A549 (cell line): ENCODE results near the gene CYP2S1. TPM values are rescaled to one million over a fixed set of nuclear protein-coding genes. Genes with fewer than 3 reads are reported as not detected.

Experiments used
- ATAC-seq, 2 experiments: fragments of 200-7000 bp in 1 of 2; fragments of >200 bp in 1 of 2; cut with Nextera tagmentation in 1 of 2; cut with Tn5 transposase in 1 of 2; 3 replicates each; pipeline versions ENCODE4 v1.8.0 to v1.9.1; 2018 to 2020; ENCODE audit warnings: mild to moderate bottlenecking in 1 of 2, moderate library complexity in 1 of 2
- CTCF ChIA-PET: fragments of 300-600 bp; sonication (Branson Sonifier 250); formaldehyde crosslinking; extraction: SDS; loops from one replicate; lab custom pipeline; 2021; ENCODE audit warnings: antibody characterized with exemption, inconsistent platforms; lab: Yijun Ruan, JAX
- POLR2A ChIA-PET: fragments of 350-600 bp; formaldehyde crosslinking; extraction: SDS; loops from one replicate; lab custom pipeline; 2021; ENCODE audit warnings: antibody characterized with exemption, inconsistent platforms; lab: Yijun Ruan, JAX
- DNase-seq, 2 experiments: peaks; one replicate each; pipeline versions ENCODE4 v3.0.0 to v3.0.0-alpha.2; 2011 to 2016; ENCODE audit warnings: low read depth in 1 of 2, low spot score in 1 of 2
- FAIRE-seq: peaks from 2 replicates; lab custom pipeline; 2011; peaks lifted over from hg19 to GRCh38; lab: Jason Lieb, UNC
- H3K27ac ChIP-seq, 2 experiments: fragments of >200 bp; sonication (Bioruptor Twin); formaldehyde crosslinking; 3 replicates each; pipeline ENCODE4 v1.5.1; 2016 to 2017
- H3K4me1 ChIP-seq: fragments of >200 bp; sonication (Bioruptor Twin); formaldehyde crosslinking; 3 replicates; pipeline ENCODE4 v1.6.1; 2016
- H3K4me2 ChIP-seq: fragments of >200 bp; sonication (Bioruptor Twin); formaldehyde crosslinking; 3 replicates; pipeline ENCODE4 v1.6.1; 2016
- H3K4me3 ChIP-seq: fragments of >200 bp; sonication (Bioruptor Twin); formaldehyde crosslinking; 3 replicates; pipeline ENCODE4 v1.5.1; 2016
- H3K9me3 ChIP-seq: fragments of >200 bp; sonication (Bioruptor Twin); formaldehyde crosslinking; 3 replicates; pipeline ENCODE4 v1.6.1; 2016
- CBX2 ChIP-seq: fragments of 200-600 bp; sonication (generic); IDR thresholded peaks from 2 replicates; pipeline ENCODE4 v1.6.1; 2016; ENCODE audit warnings: low read depth, mild to moderate bottlenecking, borderline replicate concordance
- CEBPB ChIP-seq, 2 experiments: fragments of >200 bp in 1 of 2; sonication (Bioruptor Twin) in 1 of 2; formaldehyde crosslinking in 1 of 2; IDR thresholded peaks; 2 replicates each; pipeline ENCODE4 v1.6.1; 2012 to 2016
- CHD2 ChIP-seq: fragments of 150-350 bp; IDR thresholded peaks from 2 replicates; pipeline ENCODE4 v1.6.1; 2014; ENCODE audit warnings: low read length; ENCODE audit not compliant: partially characterized antibody
- HEYL ChIP-seq: fragments of 250-450 bp; sonication (Bioruptor Pico); IDR thresholded peaks from 2 replicates; pipeline ENCODE4 v1.8.0; 2021; ENCODE audit warnings: mild to moderate bottlenecking, moderate library complexity
- HOXA7 ChIP-seq: fragments of 250-450 bp; sonication (Bioruptor Pico); IDR thresholded peaks from 2 replicates; pipeline ENCODE4 v1.5.0; 2020; ENCODE audit warnings: mild to moderate bottlenecking, moderate library complexity
- KDM1A ChIP-seq: fragments of 200-600 bp; sonication (generic); IDR thresholded peaks from 2 replicates; pipeline ENCODE4 v1.6.1; 2016; ENCODE audit warnings: low read depth, mild to moderate bottlenecking
- MAFK ChIP-seq: fragments of 450-650 bp; IDR thresholded peaks from 2 replicates; pipeline ENCODE4 v1.6.1; 2014; ENCODE audit not compliant: partially characterized antibody
- NR3C1 ChIP-seq: fragments of >200 bp; sonication (Bioruptor Twin); formaldehyde crosslinking; IDR thresholded peaks from 3 replicates; pipeline ENCODE4 v1.6.1; 2017
- PHF8 ChIP-seq: fragments of 200-600 bp; sonication (generic); IDR thresholded peaks from 2 replicates; pipeline ENCODE4 v1.6.1; 2016; ENCODE audit warnings: low read depth, mild to moderate bottlenecking, antibody characterized with exemption, moderate library complexity, borderline replicate concordance
- POLR2A ChIP-seq: IDR thresholded peaks from 2 replicates; pipeline ENCODE4 v1.6.1; 2012; ENCODE audit warnings: mild to moderate bottlenecking, low read length
- RAD21 ChIP-seq, 2 experiments: fragments of >200 bp in 1 of 2; sonication (Bioruptor Twin) in 1 of 2; formaldehyde crosslinking in 1 of 2; IDR thresholded peaks in 1 of 2; conservative IDR thresholded peaks in 1 of 2; 2 replicates in 1 of 2; 3 replicates in 1 of 2; pipeline ENCODE4 v1.6.1; 2012 to 2018; ENCODE audit warnings: inconsistent platforms in 1 of 2
- RFX5 ChIP-seq: fragments of 450-650 bp; IDR thresholded peaks from 2 replicates; pipeline ENCODE4 v1.7.1; 2014; ENCODE audit warnings: antibody characterized with exemption, mild to moderate bottlenecking, moderate library complexity
- SMC3 ChIP-seq: fragments of >200 bp; sonication (Bioruptor Twin); formaldehyde crosslinking; IDR thresholded peaks from 3 replicates; pipeline ENCODE4 v1.6.1; 2018; ENCODE audit warnings: inconsistent platforms
- TP53 ChIP-seq: fragments of 250-450 bp; sonication (Bioruptor Pico); IDR thresholded peaks from 2 replicates; pipeline ENCODE4 v1.5.0; 2021; ENCODE audit warnings: mild to moderate bottlenecking, moderate library complexity
- ZNF302 ChIP-seq: fragments of 250-450 bp; sonication (Bioruptor Pico); IDR thresholded peaks from 2 replicates; pipeline ENCODE4 v1.9.0; 2021; ENCODE audit warnings: inconsistent platforms, mild to moderate bottlenecking, moderate library complexity
- WGBS: methylation state at CpG from one replicate; pipeline ENCODE4 v1.1.6; 2017; ENCODE audit errors: missing lambda C conversion rate; 5-methylcytosine and 5-hydroxymethylcytosine counted together
- polyA plus RNA-seq, 4 experiments: library from polyadenylated mRNA; depleted of rRNA in 3 of 4; stranded (reverse); fragments of >200 nt; fragmentation: RNase III in 1 of 4; extraction: RNeasy Plus Mini Kit Qiagen cat#74134 plus additional on column Dnase treatment in 1 of 4; gene quantifications; 2 replicates in 3 of 4; 3 replicates in 1 of 4; pipeline ENCODE4 v1.2.3, GENCODE V29; 2011 to 2017
- TF ChIP-seq, protein P1 (sequence below): IDR thresholded peaks from 2 replicates; pipeline ENCODE4 v1.6.1; 2012; ENCODE audit warnings: low read depth, borderline replicate concordance
- TF ChIP-seq, protein P2 (sequence below): fragments of 250-450 bp; sonication (Bioruptor Pico); IDR thresholded peaks from 2 replicates; pipeline ENCODE4 v1.5.0; 2020; ENCODE audit warnings: low read depth, mild to moderate bottlenecking, moderate library complexity
- TF ChIP-seq, protein P3 (sequence below): IDR thresholded peaks from 2 replicates; pipeline ENCODE4 v1.6.1; 2012
- TF ChIP-seq, protein P4 (sequence below): fragments of 200-600 bp; sonication (generic); IDR thresholded peaks from 2 replicates; pipeline ENCODE4 v1.6.1; 2016; ENCODE audit warnings: antibody characterized with exemption, mild to moderate bottlenecking, moderate library complexity

CYP2S1 gene
- polyA plus RNA-seq, 2 of the 4 experiments (the other 2 are of a cell fraction): 8.6 to 28.1 TPM

DNA sequence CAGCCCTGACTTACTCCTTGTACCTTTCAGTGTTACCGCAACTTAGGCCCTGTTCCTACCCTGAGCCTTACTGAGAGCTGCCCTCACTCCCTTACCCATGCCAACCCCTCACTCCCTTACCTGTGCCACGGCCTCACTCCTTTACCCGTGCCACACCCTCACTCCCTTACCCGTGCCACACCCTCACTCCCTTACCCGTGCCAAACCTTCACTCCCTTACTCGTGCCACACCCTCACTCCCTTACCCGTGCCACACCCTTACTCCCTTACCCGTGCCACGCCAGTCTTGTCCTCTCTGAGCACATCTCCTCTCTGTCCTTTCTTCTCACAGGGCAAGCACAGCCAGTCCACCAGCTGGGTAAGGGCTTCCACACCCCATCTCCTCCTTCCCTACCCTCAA is 46.3 kb downstream of the CYP2S1 start:
- ATAC-seq (no peak), FAIRE-seq (no peak), DNase-seq (no peak)
- Histone ChIP-seq H3K27ac (no peak overlapping the region), H3K4me1 (no peaks in the 10 kb centered on the region), H3K4me3 (no peak overlapping the region), H3K4me2 (no peak overlapping the region), H3K9me3 (no peaks in the 10 kb centered on the region)
- CTCF ChIA-PET: interaction anchor here (0.5 to 9.4 kb wide), 7 partner anchors 13 to 324 kb away, joined by 3 to 119 read pairs (median 5); partner anchors contain the start of genes AXL and HNRNPUL1
- POLR2A ChIA-PET: interaction anchor here (1.0 kb wide), 1 partner anchor 13 kb away, joined by 4 read pairs; no protein-coding TSS in a partner anchor
- TF ChIP-seq SMC3 (no peak), TP53 (CRISPR knock-in tag) (no peak), POLR2A (0 out of 2 replicates have a peak, but pooled peaks have one; percentile 10), KDM1A (no peak), CHD2 (no peak), ZNF302 (CRISPR knock-in tag) (no peak), HOXA7 (CRISPR knock-in tag) (no peak)
- 94% methylated on average over 9 of the region's 9 CpGs for WGBS

DNA sequence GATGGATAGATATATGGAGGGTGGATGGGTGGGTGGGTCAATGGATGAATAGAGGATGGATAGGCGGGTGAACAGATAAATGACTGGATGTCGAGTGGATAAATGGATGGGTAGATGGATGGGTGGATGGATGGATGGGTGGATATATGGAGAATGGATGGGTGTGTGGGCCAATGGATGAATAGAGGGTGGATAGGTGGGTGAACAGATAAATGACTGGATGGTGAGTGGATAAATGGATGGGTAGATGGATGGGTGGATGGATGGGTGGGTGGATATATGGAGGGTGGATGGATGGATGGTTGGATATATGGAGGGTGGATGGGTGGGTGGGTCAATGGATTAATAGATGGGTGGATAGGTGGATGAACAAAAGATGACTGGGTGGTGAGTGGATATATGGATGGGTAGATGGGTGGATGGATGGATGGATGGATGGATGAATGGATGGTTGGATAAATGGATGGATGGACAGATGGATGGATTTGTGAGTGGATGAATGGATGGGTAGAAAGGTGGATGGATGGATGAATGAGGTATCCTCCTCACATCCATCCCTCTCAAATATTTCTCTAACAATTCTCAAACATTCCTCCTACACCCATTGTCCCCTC is 47.0 kb downstream of the CYP2S1 start:
- H3K4me3 ChIP-seq: no peak overlapping the region
- ATAC-seq (no peak), DNase-seq (no peak), FAIRE-seq (no peak)
- 94% methylated on average over 2 of the region's 2 CpGs for WGBS
- no peak overlapping the region for H3K4me2 ChIP-seq
- no peaks in the 10 kb centered on the region for H3K4me1 ChIP-seq
- CTCF ChIA-PET: interaction anchor here (1.1 to 1.3 kb wide), 2 partner anchors 13 to 18 kb away, joined by 4 read pairs; no protein-coding TSS in a partner anchor
- POLR2A ChIA-PET: no interaction called here
- TF ChIP-seq, protein P1, sequence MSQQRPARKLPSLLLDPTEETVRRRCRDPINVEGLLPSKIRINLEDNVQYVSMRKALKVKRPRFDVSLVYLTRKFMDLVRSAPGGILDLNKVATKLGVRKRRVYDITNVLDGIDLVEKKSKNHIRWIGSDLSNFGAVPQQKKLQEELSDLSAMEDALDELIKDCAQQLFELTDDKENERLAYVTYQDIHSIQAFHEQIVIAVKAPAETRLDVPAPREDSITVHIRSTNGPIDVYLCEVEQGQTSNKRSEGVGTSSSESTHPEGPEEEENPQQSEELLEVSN: no peak
- TF ChIP-seq, protein P2, sequence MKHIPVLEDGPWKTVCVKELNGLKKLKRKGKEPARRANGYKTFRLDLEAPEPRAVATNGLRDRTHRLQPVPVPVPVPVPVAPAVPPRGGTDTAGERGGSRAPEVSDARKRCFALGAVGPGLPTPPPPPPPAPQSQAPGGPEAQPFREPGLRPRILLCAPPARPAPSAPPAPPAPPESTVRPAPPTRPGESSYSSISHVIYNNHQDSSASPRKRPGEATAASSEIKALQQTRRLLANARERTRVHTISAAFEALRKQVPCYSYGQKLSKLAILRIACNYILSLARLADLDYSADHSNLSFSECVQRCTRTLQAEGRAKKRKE (CRISPR knock-in tag): no peak
- no peak for TF ChIP-seq RFX5
- H3K27ac ChIP-seq: no peak overlapping the region
- no peaks in the 10 kb centered on the region for H3K9me3 ChIP-seq

DNA sequence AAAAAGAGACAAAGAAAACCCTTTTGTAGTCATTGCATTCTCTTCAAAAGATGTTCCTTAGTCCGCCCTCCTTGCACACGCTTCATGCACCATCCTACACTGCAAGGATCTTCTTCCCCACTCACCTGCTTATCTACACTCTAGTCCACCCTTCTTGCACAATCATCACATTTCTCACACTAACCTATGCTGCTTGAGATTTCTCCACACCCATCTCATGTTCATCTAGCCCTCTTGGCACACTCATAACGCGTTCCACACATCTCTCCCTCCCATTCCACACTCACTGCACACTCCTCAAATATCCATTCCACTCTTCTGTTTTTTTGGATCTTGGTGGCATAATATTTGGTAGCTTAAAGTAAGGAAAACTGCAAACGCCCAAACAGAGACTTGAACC is 48.8 kb downstream of the CYP2S1 start:
- H3K27ac ChIP-seq: no peak overlapping the region
- H3K4me2 ChIP-seq: no peak overlapping the region
- 88% methylated on average over 5 of the region's 5 CpGs for WGBS
- FAIRE-seq (no peak), DNase-seq (no peak), ATAC-seq (no peak)
- no peaks in the 10 kb centered on the region for H3K9me3 ChIP-seq
- no peaks in the 10 kb centered on the region for H3K4me1 ChIP-seq
- ChIA-PET CTCF (interaction anchor here (0.6 to 27.6 kb wide), 9 partner anchors 11 to 579 kb away, joined by 3 to 1023 read pairs (median 4); partner anchors contain the start of genes AXL, CYP2S1 and HNRNPUL1), POLR2A (interaction anchor here (0.7 kb wide), 2 partner anchors 38 to 595 kb away, joined by 3 read pairs; no protein-coding TSS in a partner anchor)
- TF ChIP-seq NR3C1: no peak
- TF ChIP-seq CEBPB (IDR thresholded peaks at IDR 0.05): peak in 1 of 2 experiments; percentile 41; a peak in 1 of 4 replicates
- peak; percentile 54 for TF ChIP-seq MAFK
- no peak for TF ChIP-seq HEYL (CRISPR knock-in tag)
- TF ChIP-seq, protein P3, sequence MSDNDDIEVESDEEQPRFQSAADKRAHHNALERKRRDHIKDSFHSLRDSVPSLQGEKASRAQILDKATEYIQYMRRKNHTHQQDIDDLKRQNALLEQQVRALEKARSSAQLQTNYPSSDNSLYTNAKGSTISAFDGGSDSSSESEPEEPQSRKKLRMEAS: no peak
- no peak for TF ChIP-seq PHF8
- H3K4me3 ChIP-seq: no peak overlapping the region

DNA sequence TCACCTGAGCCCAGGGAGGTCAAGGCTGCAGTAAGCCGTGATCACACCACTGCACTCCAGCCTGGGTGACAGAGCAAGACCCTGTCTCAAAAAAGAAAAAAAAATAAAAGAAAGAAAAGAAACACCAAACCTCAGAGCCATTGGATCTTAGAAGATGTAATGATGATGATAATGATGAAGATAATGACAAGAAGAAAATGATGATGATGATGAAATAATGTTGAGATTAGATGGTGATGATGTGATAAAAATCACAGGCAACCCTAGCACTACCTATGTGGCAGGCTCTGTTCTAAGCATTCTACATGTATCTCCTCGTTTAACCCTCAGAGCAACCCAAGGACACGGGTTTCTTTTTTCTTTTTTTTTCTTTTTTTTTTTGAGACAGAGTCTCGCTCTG is 51.1 kb downstream of the CYP2S1 start:
- Histone ChIP-seq H3K27ac (no peak overlapping the region), H3K9me3 (no peaks in the 10 kb centered on the region), H3K4me1 (no peaks in the 10 kb centered on the region), H3K4me3 (no peak overlapping the region), H3K4me2 (no peak overlapping the region)
- 94% methylated on average over 4 of the region's 4 CpGs for WGBS
- FAIRE-seq (peak; percentile 28), ATAC-seq (no peak), DNase-seq (no peak)
- ChIA-PET POLR2A (interaction anchor here (0.7 to 0.9 kb wide), 2 partner anchors 18 to 20 kb away, joined by 3 to 5 read pairs; partner anchors contain the start of gene HNRNPUL1), CTCF (interaction anchor here (0.6 to 27.6 kb wide), 13 partner anchors 9 to 934 kb away, joined by 3 to 1023 read pairs (median 4); partner anchors contain the start of genes AXL, CYP2S1 and HNRNPUL1)
- TF ChIP-seq, protein P4, sequence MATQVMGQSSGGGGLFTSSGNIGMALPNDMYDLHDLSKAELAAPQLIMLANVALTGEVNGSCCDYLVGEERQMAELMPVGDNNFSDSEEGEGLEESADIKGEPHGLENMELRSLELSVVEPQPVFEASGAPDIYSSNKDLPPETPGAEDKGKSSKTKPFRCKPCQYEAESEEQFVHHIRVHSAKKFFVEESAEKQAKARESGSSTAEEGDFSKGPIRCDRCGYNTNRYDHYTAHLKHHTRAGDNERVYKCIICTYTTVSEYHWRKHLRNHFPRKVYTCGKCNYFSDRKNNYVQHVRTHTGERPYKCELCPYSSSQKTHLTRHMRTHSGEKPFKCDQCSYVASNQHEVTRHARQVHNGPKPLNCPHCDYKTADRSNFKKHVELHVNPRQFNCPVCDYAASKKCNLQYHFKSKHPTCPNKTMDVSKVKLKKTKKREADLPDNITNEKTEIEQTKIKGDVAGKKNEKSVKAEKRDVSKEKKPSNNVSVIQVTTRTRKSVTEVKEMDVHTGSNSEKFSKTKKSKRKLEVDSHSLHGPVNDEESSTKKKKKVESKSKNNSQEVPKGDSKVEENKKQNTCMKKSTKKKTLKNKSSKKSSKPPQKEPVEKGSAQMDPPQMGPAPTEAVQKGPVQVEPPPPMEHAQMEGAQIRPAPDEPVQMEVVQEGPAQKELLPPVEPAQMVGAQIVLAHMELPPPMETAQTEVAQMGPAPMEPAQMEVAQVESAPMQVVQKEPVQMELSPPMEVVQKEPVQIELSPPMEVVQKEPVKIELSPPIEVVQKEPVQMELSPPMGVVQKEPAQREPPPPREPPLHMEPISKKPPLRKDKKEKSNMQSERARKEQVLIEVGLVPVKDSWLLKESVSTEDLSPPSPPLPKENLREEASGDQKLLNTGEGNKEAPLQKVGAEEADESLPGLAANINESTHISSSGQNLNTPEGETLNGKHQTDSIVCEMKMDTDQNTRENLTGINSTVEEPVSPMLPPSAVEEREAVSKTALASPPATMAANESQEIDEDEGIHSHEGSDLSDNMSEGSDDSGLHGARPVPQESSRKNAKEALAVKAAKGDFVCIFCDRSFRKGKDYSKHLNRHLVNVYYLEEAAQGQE: no peak
- TF ChIP-seq RFX5 (no peak), CBX2 (no peak), RAD21 (conservative IDR thresholded peaks at IDR 0.05 in 1 of 2, IDR thresholded peaks at IDR 0.05 in 1 of 2) (no peak), PHF8 (no peak)
- TF ChIP-seq, protein P3: no peak
